ENCODE results near the gene TENT4B.
"Not testable (repeated sequence)": the region's sequence is repeated elsewhere in the genome, so short reads cannot be mapped to it uniquely, and the experiment has no call there.

The TENT4B gene

DNA sequence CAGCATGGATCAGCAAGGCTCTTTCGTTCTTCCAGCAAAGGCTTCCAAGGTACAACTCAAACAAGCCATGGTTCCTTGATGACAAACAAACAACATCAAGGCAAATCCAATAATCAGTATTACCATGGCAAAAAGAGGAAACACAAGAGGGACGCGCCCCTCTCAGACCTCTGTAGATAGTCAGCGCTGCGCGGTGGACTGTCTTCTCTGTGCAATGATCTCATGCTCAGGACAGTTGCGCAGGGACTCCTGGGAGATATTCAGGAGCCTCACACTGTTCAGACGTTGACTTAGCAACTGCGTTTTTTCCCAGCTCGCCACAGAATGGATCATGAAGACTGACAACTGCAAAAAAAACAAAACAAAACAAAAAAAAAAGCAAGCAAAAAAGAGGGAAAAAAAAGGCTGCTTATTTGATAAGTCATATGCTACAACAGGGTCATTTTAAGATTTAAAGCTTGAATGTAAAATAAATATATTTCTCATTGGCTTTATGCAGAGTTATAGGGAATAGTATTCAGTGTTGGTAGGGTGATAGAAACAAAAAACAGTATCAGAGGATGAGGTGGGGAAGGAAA is 76.1 kb downstream of the TENT4B start:
- H3K4me3 ChIP-seq (ENCODE audit: low read depth, low read length), result no peak overlapping the region
- no peak for DNase-seq (ENCODE audit: low read depth)
- TF ChIP-seq, protein P1, sequence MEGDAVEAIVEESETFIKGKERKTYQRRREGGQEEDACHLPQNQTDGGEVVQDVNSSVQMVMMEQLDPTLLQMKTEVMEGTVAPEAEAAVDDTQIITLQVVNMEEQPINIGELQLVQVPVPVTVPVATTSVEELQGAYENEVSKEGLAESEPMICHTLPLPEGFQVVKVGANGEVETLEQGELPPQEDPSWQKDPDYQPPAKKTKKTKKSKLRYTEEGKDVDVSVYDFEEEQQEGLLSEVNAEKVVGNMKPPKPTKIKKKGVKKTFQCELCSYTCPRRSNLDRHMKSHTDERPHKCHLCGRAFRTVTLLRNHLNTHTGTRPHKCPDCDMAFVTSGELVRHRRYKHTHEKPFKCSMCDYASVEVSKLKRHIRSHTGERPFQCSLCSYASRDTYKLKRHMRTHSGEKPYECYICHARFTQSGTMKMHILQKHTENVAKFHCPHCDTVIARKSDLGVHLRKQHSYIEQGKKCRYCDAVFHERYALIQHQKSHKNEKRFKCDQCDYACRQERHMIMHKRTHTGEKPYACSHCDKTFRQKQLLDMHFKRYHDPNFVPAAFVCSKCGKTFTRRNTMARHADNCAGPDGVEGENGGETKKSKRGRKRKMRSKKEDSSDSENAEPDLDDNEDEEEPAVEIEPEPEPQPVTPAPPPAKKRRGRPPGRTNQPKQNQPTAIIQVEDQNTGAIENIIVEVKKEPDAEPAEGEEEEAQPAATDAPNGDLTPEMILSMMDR (conservative IDR thresholded peaks at IDR 0.05; ENCODE audit: low read depth, low read length), result no peak

DNA sequence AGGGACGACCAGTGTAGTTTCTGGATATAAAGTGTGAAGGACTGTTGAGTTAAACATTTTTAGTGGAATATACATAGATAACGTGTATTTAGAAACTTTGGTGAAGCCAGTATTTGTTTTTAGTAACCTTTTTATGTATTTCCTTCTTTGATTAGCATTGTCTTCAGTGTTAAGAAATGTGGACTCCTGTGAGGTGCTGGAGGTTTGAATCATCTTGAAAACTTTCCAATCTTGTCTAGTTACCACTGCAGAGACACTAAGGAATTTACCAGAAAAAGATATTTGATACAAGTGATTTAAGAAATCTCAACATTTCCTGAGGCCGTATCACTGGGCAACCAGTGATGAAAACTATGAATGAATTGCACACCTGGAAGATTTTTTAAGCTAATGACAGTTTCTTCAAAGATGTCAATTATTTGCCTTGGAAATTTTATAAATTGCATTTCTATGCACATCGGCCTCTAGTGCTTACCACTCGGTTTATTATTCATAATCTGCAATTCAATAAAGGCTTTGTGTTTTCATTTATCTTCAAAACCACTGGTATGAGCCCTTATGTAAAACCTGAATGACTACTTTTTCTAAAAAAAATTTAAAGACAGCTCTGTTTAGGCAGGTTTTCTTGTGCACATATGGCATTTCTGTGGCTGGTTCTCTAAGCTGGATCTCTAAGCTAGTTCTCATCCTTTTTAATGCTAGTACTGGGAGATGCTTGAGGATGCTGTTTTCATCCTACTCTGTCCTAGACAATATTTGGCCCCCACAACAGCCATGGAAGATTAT is 81.9 kb downstream of the TENT4B start:
- no peak overlapping the region for H3K4me3 ChIP-seq (ENCODE audit: low read depth, low read length)
- TF ChIP-seq, protein P1 (conservative IDR thresholded peaks at IDR 0.05; ENCODE audit: low read depth, low read length), result no peak
- DNase-seq (ENCODE audit: low read depth), result peak; percentile 68

DNA sequence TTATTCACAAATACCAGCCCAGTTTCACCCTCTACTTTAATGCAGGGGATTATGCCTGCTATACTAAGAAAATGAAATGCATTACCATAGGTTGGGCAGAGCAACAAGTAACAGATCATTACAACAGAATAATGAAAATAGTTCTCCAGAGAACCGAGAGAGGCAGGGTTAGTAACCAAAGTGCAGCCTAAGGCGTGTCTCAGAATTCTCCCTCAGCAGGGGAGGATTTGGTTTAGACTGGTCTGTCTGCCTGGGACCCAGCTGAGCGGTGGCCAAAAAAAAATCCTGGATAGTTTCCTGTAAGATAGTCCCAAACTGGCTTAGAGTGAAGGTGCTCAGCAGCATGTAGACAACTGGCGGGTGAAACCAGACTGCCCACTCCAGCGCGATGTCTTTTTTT is 82.5 kb downstream of the TENT4B start:
- TF ChIP-seq, protein P1 (conservative IDR thresholded peaks at IDR 0.05; ENCODE audit: low read depth, low read length), result no peak
- DNase-seq (ENCODE audit: low read depth), result peak; percentile 63

DNA sequence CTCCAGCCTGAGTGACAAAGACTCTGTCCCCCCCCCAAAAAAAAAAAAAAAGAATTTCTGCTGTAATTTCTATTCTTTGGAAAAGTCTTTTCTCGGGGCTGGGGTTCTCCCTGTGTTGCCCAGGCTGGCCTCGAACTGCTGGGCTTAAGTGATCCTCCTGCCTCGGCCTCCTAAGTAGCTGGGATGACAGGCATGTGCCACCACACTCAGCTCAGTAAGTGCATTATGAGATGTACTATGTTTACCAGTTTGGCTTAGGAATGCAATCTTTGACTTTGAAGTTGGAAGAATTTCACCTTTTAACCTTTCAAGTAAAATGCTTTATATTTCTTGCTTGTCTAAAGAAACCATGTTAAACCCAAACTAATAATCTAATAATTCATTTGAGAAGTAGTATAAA is 85.2 kb downstream of the TENT4B start:
- no peak overlapping the region for H3K4me3 ChIP-seq (ENCODE audit: low read depth, low read length)
- TF ChIP-seq, protein P1 (conservative IDR thresholded peaks at IDR 0.05; ENCODE audit: low read depth, low read length), result no peak
- DNase-seq (ENCODE audit: low read depth), result no peak

More for the DNA sequence above, 82.5 kb downstream of the TENT4B start:
- H3K4me3 ChIP-seq (ENCODE audit: low read depth, low read length), result no peak overlapping the region

DNA sequence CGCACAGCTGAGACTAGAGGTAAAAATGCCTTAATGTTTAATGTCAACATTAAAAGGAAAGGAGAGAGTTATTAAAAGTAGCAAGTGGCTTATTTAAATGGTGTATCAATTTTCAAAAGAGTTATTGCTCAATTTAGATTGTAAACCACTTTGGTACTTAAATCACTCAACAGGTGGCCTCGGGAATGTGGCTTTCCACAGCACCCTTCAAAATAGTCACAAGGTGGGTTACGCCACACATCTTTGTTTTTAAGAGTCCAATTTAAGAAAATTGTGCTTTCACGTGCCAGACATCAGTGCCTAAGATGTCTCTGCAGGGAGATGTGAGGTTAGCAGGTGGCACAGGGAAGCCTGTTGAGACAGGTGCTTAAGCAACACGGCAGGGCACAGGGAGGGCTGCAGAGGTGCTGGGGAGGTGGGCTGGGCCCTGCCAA is 85.8 kb downstream of the TENT4B start:
- TF ChIP-seq, protein P1 (conservative IDR thresholded peaks at IDR 0.05; ENCODE audit: low read depth, low read length), result no peak
- H3K4me3 ChIP-seq (ENCODE audit: low read depth, low read length), result no peak overlapping the region
- no peak for DNase-seq (ENCODE audit: low read depth)

DNA sequence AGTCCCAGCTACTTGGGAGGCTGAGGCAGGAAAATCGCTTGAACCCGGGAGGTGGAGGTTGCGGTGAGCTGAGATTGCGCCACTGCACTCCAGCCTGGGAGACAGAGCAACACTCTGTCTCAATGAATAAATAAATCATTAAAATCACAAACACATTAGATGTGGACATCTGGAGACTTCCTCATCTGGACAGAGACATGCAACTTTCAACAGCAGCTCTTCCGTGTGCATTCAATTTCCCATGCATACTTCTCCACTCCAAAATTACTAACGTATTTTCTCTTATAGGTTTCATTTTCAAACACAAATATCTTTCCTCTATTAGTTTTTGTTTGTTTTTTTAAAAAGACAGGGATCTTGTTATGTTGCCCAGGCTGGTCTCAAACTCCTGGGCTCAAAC is 89.9 kb downstream of the TENT4B start:
- DNase-seq (ENCODE audit: low read depth); H3K4me3 ChIP-seq (ENCODE audit: low read depth, low read length): not testable (repeated sequence)

DNA sequence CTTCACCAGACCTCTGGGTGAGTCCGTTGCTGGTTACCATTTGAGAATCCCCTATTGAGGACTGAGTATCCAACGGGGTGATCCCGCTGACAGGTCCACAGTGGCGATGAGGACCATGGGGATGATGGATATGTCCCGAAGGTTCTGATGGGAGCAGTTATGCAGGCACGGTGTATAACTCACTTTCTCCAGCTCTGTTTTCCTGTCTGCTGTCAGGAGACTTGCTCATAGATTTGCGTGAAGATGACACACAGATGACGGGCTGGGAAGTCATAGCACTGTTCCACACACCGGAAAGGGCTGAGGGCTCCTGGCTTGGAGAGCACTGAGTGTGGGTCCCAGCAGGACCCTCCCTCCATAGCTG is 91.0 kb downstream of the TENT4B start:
- H3K4me3 ChIP-seq (ENCODE audit: low read depth, low read length), result no peak overlapping the region
- TF ChIP-seq, protein P1 (conservative IDR thresholded peaks at IDR 0.05; ENCODE audit: low read depth, low read length), result no peak
- DNase-seq (ENCODE audit: low read depth), result no peak

All from choroid plexus epithelial cell (primary cell).